Measurements from ENCODE around the gene RYR3.

DNA sequence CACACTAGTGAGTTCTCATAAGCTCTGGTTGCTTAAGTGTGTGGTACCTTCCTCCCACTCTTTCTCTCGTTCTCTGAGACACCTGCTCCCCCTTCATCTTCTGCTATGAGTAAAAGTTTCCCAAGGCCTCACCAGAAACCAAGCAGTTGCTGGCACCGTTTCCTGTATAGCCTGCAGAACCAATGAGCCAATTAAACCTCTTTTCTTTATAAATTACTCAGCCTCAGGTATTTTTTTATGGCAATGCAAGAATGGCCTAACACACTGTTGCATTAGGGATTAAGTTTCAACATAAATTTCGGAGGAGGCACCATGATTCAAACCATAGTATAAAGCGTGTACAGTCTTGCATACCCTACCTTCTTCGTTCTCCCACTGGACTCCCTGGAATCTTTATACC lies 405.3 kb downstream of the RYR3 start:
- TF ChIP-seq, protein P1, sequence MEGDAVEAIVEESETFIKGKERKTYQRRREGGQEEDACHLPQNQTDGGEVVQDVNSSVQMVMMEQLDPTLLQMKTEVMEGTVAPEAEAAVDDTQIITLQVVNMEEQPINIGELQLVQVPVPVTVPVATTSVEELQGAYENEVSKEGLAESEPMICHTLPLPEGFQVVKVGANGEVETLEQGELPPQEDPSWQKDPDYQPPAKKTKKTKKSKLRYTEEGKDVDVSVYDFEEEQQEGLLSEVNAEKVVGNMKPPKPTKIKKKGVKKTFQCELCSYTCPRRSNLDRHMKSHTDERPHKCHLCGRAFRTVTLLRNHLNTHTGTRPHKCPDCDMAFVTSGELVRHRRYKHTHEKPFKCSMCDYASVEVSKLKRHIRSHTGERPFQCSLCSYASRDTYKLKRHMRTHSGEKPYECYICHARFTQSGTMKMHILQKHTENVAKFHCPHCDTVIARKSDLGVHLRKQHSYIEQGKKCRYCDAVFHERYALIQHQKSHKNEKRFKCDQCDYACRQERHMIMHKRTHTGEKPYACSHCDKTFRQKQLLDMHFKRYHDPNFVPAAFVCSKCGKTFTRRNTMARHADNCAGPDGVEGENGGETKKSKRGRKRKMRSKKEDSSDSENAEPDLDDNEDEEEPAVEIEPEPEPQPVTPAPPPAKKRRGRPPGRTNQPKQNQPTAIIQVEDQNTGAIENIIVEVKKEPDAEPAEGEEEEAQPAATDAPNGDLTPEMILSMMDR (IDR thresholded peaks at IDR 0.05 in 2 of 3, conservative IDR thresholded peaks at IDR 0.05 in 1 of 3; ENCODE audit: control insufficient read depth in 2 of 3, extremely low read depth in 1 of 3, insufficient read depth in 1 of 3, low read depth in 3 of 3, low read length in 3 of 3), result no peak
- no peak for TF ChIP-seq ZNF274 (IDR thresholded peaks at IDR 0.05; ENCODE audit: insufficient read depth, insufficient read length)
